Upper lobe of left lung (tissue), 6 donors: ENCODE measurements around the gene SHISA6. TPM values are rescaled to one million over a fixed set of nuclear protein-coding genes. Genes with fewer than 3 reads are reported as not detected.

Experiments used
- ATAC-seq, 2 donors: fragments of 200-7000 bp; cut with Tn5 transposase; one replicate each; pipeline ENCODE4 v1.9.1; 2022; ENCODE audit warnings: mild to moderate bottlenecking in 2 of 2, moderate library complexity in 2 of 2; ENCODE audit not compliant: low FRiP score in 2 of 2
- DNase-seq, 2 donors: peaks; one replicate each; pipeline ENCODE4 v3.0.0-alpha.2; 2019 to 2020
- H3K27ac ChIP-seq, 4 donors: fragments of 200-600 bp; sonication (generic); one replicate each; pipeline ENCODE4 v1.5.1; 2016 to 2019
- H3K27me3 ChIP-seq, 4 donors: fragments of 200-600 bp; sonication (generic); one replicate each; pipeline ENCODE4 v1.5.1; 2017 to 2019
- H3K36me3 ChIP-seq, 4 donors: fragments of 200-600 bp; sonication (generic); one replicate each; pipeline ENCODE4 v1.5.1; 2016 to 2019
- H3K4me1 ChIP-seq, 4 donors: fragments of 200-600 bp; sonication (generic); one replicate each; pipeline ENCODE4 v1.5.1; 2018 to 2019
- H3K4me3 ChIP-seq, 4 donors: fragments of 200-600 bp; sonication (generic); one replicate each; pipeline ENCODE4 v1.5.1; 2017 to 2019; ENCODE audit warnings: mild to moderate bottlenecking in 2 of 4, moderate library complexity in 1 of 4
- H3K9me3 ChIP-seq, 4 donors: fragments of 200-600 bp; sonication (generic); one replicate each; pipeline ENCODE4 v1.5.1; 2018 to 2019
- EP300 ChIP-seq, 4 donors: sonication (generic); formaldehyde crosslinking; IDR thresholded peaks; one replicate each; pipeline ENCODE4 v1.5.1; 2017; ENCODE audit warnings: antibody characterized with exemption in 4 of 4, control low read depth in 2 of 4
- POLR2A ChIP-seq, 4 donors: fragments of 450-650 bp; IDR thresholded peaks; one replicate each; pipeline ENCODE4 v1.5.1; 2016 to 2017; ENCODE audit warnings: antibody characterized with exemption in 4 of 4, mild to moderate bottlenecking in 2 of 4
- POLR2AphosphoS5 ChIP-seq, 2 donors: sonication (generic); formaldehyde crosslinking; IDR thresholded peaks; one replicate each; pipeline ENCODE4 v1.5.1; 2017; ENCODE audit warnings: antibody characterized with exemption in 2 of 2
- WGBS, 2 donors: methylation state at CpG; one replicate each; pipeline ENCODE4 v1.1.5; 2017 to 2018; 5-methylcytosine and 5-hydroxymethylcytosine counted together
- total RNA-seq, 6 donors: library from RNA; depleted of rRNA in 4 of 6; stranded (reverse); fragments of >200 nt in 4 of 6; gene quantifications; one replicate each; pipeline versions ENCODE4 v1.1.0 to v1.2.1, GENCODE V29; 2016 to 2021
- TF ChIP-seq, protein P1 (sequence below), 6 experiments: fragments of 450-650 bp in 4 of 6; fragments of 200-600 bp in 2 of 6; sonication (generic) in 2 of 6; IDR thresholded peaks; one replicate each; pipeline ENCODE4 v1.5.1; 2016 to 2019; ENCODE audit warnings: antibody characterized with exemption in 6 of 6
- donor health status: DM: no; HTN: no; CAD: no; lungs with moderate emphysema.
- donor health status: DM: no; HTN: yes; CAD: no; lungs with severe emphysema.

SHISA6 gene
- total RNA-seq, 6 donors from 2014 or later = 0.03 to 1.2 (median 0.74) TPM; not detected in 2

DNA sequence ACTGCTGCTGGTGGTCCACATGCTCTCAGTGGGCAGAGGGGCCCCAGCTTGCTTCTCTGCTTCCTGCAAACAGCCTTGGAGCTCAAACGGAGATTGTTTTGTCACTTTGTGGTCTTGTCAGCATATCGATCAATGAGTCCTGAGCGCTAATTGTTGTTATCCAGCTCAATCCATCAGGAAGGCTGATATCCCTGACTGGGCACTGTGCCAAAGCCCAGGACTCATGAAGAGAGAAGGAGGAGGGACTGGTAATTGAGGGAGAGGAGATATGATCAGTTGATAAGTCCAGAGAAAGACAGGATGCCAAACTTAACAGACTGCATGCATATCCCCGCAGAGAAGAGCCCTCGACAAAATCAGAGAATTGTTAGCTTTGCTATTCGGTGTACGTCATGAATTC lies 298.6 kb downstream of the SHISA6 start:
- no peak for DNase-seq
- 68 to 71% methylated on average over 7 of the region's 7 CpGs for WGBS, 2 donors
- no peak for TF ChIP-seq POLR2AphosphoS5 (IDR thresholded peaks at IDR 0.05)
- TF ChIP-seq, protein P1, sequence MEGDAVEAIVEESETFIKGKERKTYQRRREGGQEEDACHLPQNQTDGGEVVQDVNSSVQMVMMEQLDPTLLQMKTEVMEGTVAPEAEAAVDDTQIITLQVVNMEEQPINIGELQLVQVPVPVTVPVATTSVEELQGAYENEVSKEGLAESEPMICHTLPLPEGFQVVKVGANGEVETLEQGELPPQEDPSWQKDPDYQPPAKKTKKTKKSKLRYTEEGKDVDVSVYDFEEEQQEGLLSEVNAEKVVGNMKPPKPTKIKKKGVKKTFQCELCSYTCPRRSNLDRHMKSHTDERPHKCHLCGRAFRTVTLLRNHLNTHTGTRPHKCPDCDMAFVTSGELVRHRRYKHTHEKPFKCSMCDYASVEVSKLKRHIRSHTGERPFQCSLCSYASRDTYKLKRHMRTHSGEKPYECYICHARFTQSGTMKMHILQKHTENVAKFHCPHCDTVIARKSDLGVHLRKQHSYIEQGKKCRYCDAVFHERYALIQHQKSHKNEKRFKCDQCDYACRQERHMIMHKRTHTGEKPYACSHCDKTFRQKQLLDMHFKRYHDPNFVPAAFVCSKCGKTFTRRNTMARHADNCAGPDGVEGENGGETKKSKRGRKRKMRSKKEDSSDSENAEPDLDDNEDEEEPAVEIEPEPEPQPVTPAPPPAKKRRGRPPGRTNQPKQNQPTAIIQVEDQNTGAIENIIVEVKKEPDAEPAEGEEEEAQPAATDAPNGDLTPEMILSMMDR (IDR thresholded peaks at IDR 0.05) = no peak
- TF ChIP-seq POLR2A (IDR thresholded peaks at IDR 0.05) = no peak
- no peak for TF ChIP-seq EP300 (IDR thresholded peaks at IDR 0.05)
- no peak for ATAC-seq
- Histone ChIP-seq H3K36me3 (no peaks in the 10 kb centered on the region), H3K4me1 (no peaks in the 10 kb centered on the region), H3K4me3 (no peak overlapping the region), H3K27ac (no peak overlapping the region), H3K27me3 (no peaks in the 10 kb centered on the region), H3K9me3 (peaks cover 0 to 12% (median 2%) of the 10 kb centered on the region in 4 donors)

DNA sequence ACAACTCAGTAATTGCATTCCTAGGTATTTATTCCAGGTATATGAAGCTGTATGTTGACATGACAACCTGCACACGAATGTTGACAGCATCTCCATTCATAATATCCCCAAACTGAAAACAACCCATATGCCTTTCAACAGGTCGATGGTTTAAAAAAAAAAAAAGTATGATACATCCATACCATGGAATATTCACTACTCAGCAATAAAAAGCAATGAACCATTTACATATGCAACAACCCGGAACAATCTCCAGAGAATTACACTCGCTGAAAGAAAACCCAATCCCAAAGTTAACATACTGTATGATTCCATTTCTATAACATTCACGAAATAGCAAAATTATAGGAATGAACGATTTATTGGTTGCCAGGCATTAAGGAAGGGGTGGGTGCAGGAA lies 304.0 kb downstream of the SHISA6 start:
- DNase-seq = no peak
- Histone ChIP-seq H3K9me3 (peaks cover 0 to 12% (median 2%) of the 10 kb centered on the region in 4 donors), H3K36me3 (no peaks in the 10 kb centered on the region), H3K4me3 (no peak overlapping the region), H3K27ac (no peak overlapping the region), H3K4me1 (no peaks in the 10 kb centered on the region), H3K27me3 (no peaks in the 10 kb centered on the region)
- 78 to 82% methylated on average over 6 of the region's 6 CpGs for WGBS, 2 donors
- ATAC-seq = no peak
- TF ChIP-seq, protein P1 (IDR thresholded peaks at IDR 0.05) = no peak
- TF ChIP-seq POLR2AphosphoS5 (IDR thresholded peaks at IDR 0.05) (no peak), POLR2A (IDR thresholded peaks at IDR 0.05) (no peak), EP300 (IDR thresholded peaks at IDR 0.05) (no peak)

DNA sequence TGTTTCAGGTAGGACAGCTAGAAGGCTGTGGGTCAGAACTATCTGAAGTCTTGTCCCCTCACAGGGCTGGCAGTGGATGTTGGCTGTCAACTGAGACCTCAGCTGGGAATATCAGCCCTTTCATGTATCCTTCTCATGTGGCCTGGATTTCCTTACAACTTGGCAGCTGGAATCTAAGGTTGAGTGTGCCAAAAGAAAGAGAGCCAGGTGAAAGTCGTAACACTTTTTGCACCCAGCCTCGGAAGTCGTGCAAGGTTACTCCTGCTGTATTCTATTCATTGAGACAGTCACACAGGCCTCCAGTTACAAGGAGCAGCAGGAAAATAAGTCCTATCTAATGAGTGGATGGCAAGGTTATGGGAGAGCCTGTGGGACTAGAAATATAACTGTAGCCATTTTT lies 304.7 kb downstream of the SHISA6 start:
- Histone ChIP-seq H3K4me1 (no peaks in the 10 kb centered on the region), H3K9me3 (peaks cover 0 to 12% (median 2%) of the 10 kb centered on the region in 4 donors), H3K27ac (no peak overlapping the region), H3K27me3 (no peaks in the 10 kb centered on the region), H3K36me3 (no peaks in the 10 kb centered on the region), H3K4me3 (no peak overlapping the region)
- ATAC-seq = no peak
- DNase-seq = no peak
- 85 to 91% methylated on average over 3 of the region's 3 CpGs for WGBS, 2 donors
- TF ChIP-seq POLR2AphosphoS5 (IDR thresholded peaks at IDR 0.05) = no peak
- TF ChIP-seq POLR2A (IDR thresholded peaks at IDR 0.05) = no peak
- TF ChIP-seq EP300 (IDR thresholded peaks at IDR 0.05) = no peak
- TF ChIP-seq, protein P1 (IDR thresholded peaks at IDR 0.05) = no peak

DNA sequence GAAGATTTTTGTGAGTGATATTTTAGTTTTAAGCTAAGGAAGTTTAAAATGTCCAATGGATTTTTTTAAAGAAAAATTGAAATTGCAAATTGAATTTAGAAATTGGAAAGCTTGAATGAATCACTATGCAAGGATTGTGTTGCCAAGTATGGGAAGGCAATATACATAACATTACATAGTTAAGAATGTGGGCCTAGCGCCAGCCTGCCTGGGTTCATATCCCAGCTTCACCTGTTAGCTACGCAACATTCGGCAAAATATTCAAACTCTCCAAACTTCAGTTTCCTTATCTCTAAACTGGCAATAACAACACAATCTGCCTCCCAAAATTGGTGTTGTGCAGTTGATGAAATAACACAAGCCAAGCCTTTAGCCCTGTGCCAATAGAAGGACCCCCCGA lies 306.8 kb downstream of the SHISA6 start:
- no peak for ATAC-seq
- no peaks in the 10 kb centered on the region for H3K36me3 ChIP-seq
- no peak for DNase-seq

DNA sequence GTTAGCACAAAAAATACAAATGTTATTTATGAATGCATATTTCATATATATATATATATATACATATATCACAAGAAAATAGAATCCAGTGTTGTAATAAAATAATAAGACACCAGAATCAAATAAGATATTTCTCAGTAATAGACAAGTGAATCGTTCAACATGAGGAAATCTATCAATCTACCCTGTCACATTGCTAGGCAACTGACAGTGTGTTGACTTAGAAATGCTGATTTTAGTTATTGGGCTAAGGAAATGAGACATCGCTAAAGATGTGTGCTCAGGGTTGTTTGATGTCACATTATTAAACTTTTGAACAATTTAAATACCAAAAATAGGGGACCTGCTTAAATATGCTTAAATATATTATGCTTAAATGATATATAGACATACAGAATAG lies 307.4 kb downstream of the SHISA6 start:
- Histone ChIP-seq H3K4me1 (no peaks in the 10 kb centered on the region), H3K27me3 (no peaks in the 10 kb centered on the region), H3K27ac (no peak overlapping the region), H3K36me3 (no peaks in the 10 kb centered on the region), H3K4me3 (no peak overlapping the region), H3K9me3 (no peaks in the 10 kb centered on the region)
- no peak for DNase-seq
- TF ChIP-seq, protein P1 (IDR thresholded peaks at IDR 0.05) = no peak
- TF ChIP-seq POLR2AphosphoS5 (IDR thresholded peaks at IDR 0.05) (no peak), POLR2A (IDR thresholded peaks at IDR 0.05) (no peak), EP300 (IDR thresholded peaks at IDR 0.05) (no peak)
- WGBS, 2 donors = 73 to 74% methylated on average over 2 of the region's 2 CpGs
- no peak for ATAC-seq

More for the DNA sequence above, 306.8 kb downstream of the SHISA6 start:
- WGBS, 2 donors = 93 to 96% methylated on average over 4 of the region's 4 CpGs
- Histone ChIP-seq H3K27me3 (no peaks in the 10 kb centered on the region), H3K9me3 (peaks cover 0 to under 1% (median 0%) of the 10 kb centered on the region in 4 donors), H3K4me1 (no peaks in the 10 kb centered on the region), H3K4me3 (no peak overlapping the region), H3K27ac (no peak overlapping the region)
- no peak for TF ChIP-seq POLR2A (IDR thresholded peaks at IDR 0.05)
- TF ChIP-seq POLR2AphosphoS5 (IDR thresholded peaks at IDR 0.05) = no peak
- no peak for TF ChIP-seq EP300 (IDR thresholded peaks at IDR 0.05)
- TF ChIP-seq, protein P1 (IDR thresholded peaks at IDR 0.05) = no peak
